OCI-LY1 (cell line): ENCODE measurements around the gene CCNY.

Experiments
- H2AFZ ChIP-seq: fragments of 200-600 bp; sonication (generic), shearing (Covaris generic); 2 replicates; pipeline ENCODE4 v1.6.0; 2014; ENCODE audit warnings: antibody characterized with exemption, mild to moderate bottlenecking, low read length
- H3F3A ChIP-seq: fragments of 200-600 bp; sonication (generic), shearing (Covaris generic); 2 replicates; pipeline ENCODE4 v1.6.0; 2014; ENCODE audit warnings: mild to moderate bottlenecking, antibody characterized with exemption, low read length, moderate library complexity; ENCODE audit not compliant: insufficient read depth
- H3K27ac ChIP-seq: fragments of 200-600 bp; sonication (generic); 2 replicates; pipeline ENCODE4 v1.5.1; 2014; ENCODE audit warnings: low read length, mixed run types, mild to moderate bottlenecking, low read depth; ENCODE audit not compliant: poor library complexity, severe bottlenecking
- H3K27me3 ChIP-seq: fragments of 200-600 bp; sonication (generic); 2 replicates; pipeline ENCODE4 v1.6.0; 2014; ENCODE audit warnings: antibody characterized with exemption, mild to moderate bottlenecking, low read length, moderate library complexity; ENCODE audit not compliant: insufficient read depth
- H3K36me3 ChIP-seq: fragments of 200-600 bp; sonication (generic); 2 replicates; pipeline ENCODE4 v1.6.1; 2014; ENCODE audit warnings: mild to moderate bottlenecking, antibody characterized with exemption, low read length, moderate library complexity, mixed read lengths; ENCODE audit not compliant: insufficient read depth
- H3K4me1 ChIP-seq: fragments of 200-600 bp; sonication (generic); 2 replicates; pipeline ENCODE4 v1.5.1; 2014; ENCODE audit warnings: mild to moderate bottlenecking, low read length, moderate library complexity; ENCODE audit not compliant: insufficient read depth, severe bottlenecking
- H3K4me2 ChIP-seq: fragments of 200-600 bp; sonication (generic), shearing (Covaris generic); 2 replicates; pipeline ENCODE4 v1.6.1; 2014; ENCODE audit warnings: low read length
- H3K4me3 ChIP-seq: fragments of 200-600 bp; sonication (generic); 2 replicates; pipeline ENCODE4 v1.5.1; 2014; ENCODE audit warnings: low read length, low read depth, mild to moderate bottlenecking, mixed read lengths; ENCODE audit not compliant: poor library complexity, severe bottlenecking
- H3K79me2 ChIP-seq: fragments of 200-600 bp; shearing (Covaris generic); 2 replicates; pipeline ENCODE4 v1.6.1; 2016; ENCODE audit warnings: mixed run types, low read length, mixed read lengths; ENCODE audit not compliant: insufficient read depth
- H3K9ac ChIP-seq: fragments of 200-600 bp; sonication (generic), shearing (Covaris generic); 2 replicates; pipeline ENCODE4 v1.6.1; 2014; ENCODE audit warnings: mild to moderate bottlenecking, low read length, mixed read lengths
- H3K9me2 ChIP-seq: fragments of 200-600 bp; sonication (generic), shearing (Covaris generic); 2 replicates; pipeline ENCODE4 v1.6.1; 2014; ENCODE audit warnings: low read depth, mild to moderate bottlenecking, low read length, mixed read lengths
- H3K9me3 ChIP-seq: fragments of 200-600 bp; shearing (Covaris generic); 2 replicates; pipeline ENCODE4 v1.6.1; 2014; ENCODE audit warnings: low read length, mixed read lengths
- H4K20me1 ChIP-seq: fragments of 200-600 bp; sonication (generic), shearing (Covaris generic); 2 replicates; pipeline ENCODE4 v1.6.0; 2016; ENCODE audit warnings: mild to moderate bottlenecking, low read length; ENCODE audit not compliant: insufficient read depth
- EZH2 ChIP-seq: fragments of 200-600 bp; sonication (generic), shearing (Covaris generic); IDR thresholded peaks from 2 replicates; pipeline ENCODE4 v1.8.0; 2017; ENCODE audit warnings: borderline replicate concordance, mixed run types, mild to moderate bottlenecking, antibody characterized with exemption, low read length, moderate library complexity, mixed read lengths
- TF ChIP-seq, protein P1 (sequence below): fragments of 200-600 bp; sonication (generic), shearing (Covaris generic); IDR thresholded peaks from 2 replicates; pipeline ENCODE4 v1.5.1; 2017; ENCODE audit warnings: mild to moderate bottlenecking, antibody characterized with exemption, low read length, moderate library complexity, mixed read lengths

The CCNY gene

DNA sequence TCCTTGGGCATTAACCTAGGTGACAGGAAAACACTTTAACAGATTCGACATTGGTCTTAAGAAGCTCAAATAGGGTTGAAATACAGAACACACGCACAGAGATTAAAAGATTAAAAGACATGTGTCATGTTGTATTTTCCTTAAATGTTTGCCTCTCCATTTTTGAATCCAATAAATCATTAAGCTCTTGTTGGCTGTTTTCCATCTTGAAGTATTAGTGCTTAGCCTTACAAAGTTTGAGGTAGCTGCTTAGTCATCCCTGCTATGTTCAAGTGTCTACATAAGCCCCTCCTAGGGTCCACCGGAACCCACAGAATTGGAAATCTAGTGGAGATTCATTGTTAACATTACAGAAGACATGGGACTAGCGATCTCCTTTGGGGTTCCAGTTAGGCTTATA, 256.1 kb downstream of the CCNY start:
- no peak overlapping the region for H3K4me3 ChIP-seq
- no peak overlapping the region for H2AFZ ChIP-seq
- no peak for TF ChIP-seq EZH2
- TF ChIP-seq, protein P1, sequence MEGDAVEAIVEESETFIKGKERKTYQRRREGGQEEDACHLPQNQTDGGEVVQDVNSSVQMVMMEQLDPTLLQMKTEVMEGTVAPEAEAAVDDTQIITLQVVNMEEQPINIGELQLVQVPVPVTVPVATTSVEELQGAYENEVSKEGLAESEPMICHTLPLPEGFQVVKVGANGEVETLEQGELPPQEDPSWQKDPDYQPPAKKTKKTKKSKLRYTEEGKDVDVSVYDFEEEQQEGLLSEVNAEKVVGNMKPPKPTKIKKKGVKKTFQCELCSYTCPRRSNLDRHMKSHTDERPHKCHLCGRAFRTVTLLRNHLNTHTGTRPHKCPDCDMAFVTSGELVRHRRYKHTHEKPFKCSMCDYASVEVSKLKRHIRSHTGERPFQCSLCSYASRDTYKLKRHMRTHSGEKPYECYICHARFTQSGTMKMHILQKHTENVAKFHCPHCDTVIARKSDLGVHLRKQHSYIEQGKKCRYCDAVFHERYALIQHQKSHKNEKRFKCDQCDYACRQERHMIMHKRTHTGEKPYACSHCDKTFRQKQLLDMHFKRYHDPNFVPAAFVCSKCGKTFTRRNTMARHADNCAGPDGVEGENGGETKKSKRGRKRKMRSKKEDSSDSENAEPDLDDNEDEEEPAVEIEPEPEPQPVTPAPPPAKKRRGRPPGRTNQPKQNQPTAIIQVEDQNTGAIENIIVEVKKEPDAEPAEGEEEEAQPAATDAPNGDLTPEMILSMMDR, result no peak
- H3K9ac ChIP-seq, result no peak overlapping the region
- H3K27me3 ChIP-seq, result no peaks in the 10 kb centered on the region
- no peak overlapping the region for H3K4me2 ChIP-seq
- no peak overlapping the region for H3K27ac ChIP-seq
- H3K9me3 ChIP-seq, result no peaks in the 10 kb centered on the region
- no peaks in the 10 kb centered on the region for H3K79me2 ChIP-seq
- no peaks in the 10 kb centered on the region for H3K36me3 ChIP-seq
- H3K9me2 ChIP-seq, result no peaks in the 10 kb centered on the region
- no peaks in the 10 kb centered on the region for H3F3A ChIP-seq
- H3K4me1 ChIP-seq, result no peaks in the 10 kb centered on the region
- H4K20me1 ChIP-seq, result no peaks in the 10 kb centered on the region

- Histone ChIP-seq H3K4me1 (no peaks in the 10 kb centered on the region), H3K27me3 (no peaks in the 10 kb centered on the region), H4K20me1 (no peaks in the 10 kb centered on the region), H3K9ac (no peak overlapping the region), H3K27ac (no peak overlapping the region), H2AFZ (no peak overlapping the region), H3K79me2 (no peaks in the 10 kb centered on the region), H3K9me3 (no peaks in the 10 kb centered on the region), H3K36me3 (no peaks in the 10 kb centered on the region), H3K9me2 (no peaks in the 10 kb centered on the region), H3F3A (no peaks in the 10 kb centered on the region), H3K4me2 (no peak overlapping the region), H3K4me3 (no peak overlapping the region)
- TF ChIP-seq, protein P1, result no peak
- TF ChIP-seq EZH2, result no peak
Measured at GRCh38 chr10:35594115-35595079, 258.1 kb downstream of the CCNY start.

GRCh38 chr10:35595106-35595505, 258.8 kb downstream of the CCNY start:
- Histone ChIP-seq H3K4me2 (no peak overlapping the region), H3K9me3 (no peaks in the 10 kb centered on the region), H3K79me2 (no peaks in the 10 kb centered on the region)

More at GRCh38 chr10:35595106-35595505, 258.8 kb downstream of the CCNY start:
- Histone ChIP-seq H3K36me3 (no peaks in the 10 kb centered on the region), H2AFZ (no peak overlapping the region), H4K20me1 (no peaks in the 10 kb centered on the region), H3K27ac (no peak overlapping the region), H3K9me2 (no peaks in the 10 kb centered on the region), H3F3A (no peaks in the 10 kb centered on the region), H3K4me3 (no peak overlapping the region), H3K9ac (no peak overlapping the region), H3K4me1 (no peaks in the 10 kb centered on the region), H3K27me3 (no peaks in the 10 kb centered on the region)
- no peak for TF ChIP-seq EZH2
- TF ChIP-seq, protein P1, result no peak
